ENCODE results near the gene STK38L. TPM values are rescaled to one million over a fixed set of nuclear protein-coding genes. Genes with fewer than 3 reads are reported as not detected.
A peak's percentile ranks its signal among the peaks of the same experiment; 100 is the strongest.

The STK38L gene
- total RNA-seq, 6 donors from 2014 or later, result 11.1 to 31.7 (median 17.6) TPM

GRCh38 chr12:27285403-27285802, 41.3 kb downstream of the STK38L start:
- peak overlapping the region in 3 of 4 donors; percentile 30 to 42 (median 38) for H3K27ac ChIP-seq
- no peak overlapping the region for H3K4me3 ChIP-seq
- no peaks in the 10 kb centered on the region for H3K9me3 ChIP-seq
- H3K27me3 ChIP-seq, result no peaks in the 10 kb centered on the region
- H3K36me3 ChIP-seq, result no peaks in the 10 kb centered on the region
- ATAC-seq (ENCODE audit: low FRiP score in 2 of 2), result peak in 1 of 2 donors; percentile 8
- DNase-seq, result no peak
- WGBS, 2 donors, result 88 to 90% methylated on average over 1 of the region's 1 CpG
- TF ChIP-seq CTCF (IDR thresholded peaks at IDR 0.05), result no peak
- TF ChIP-seq EP300 (IDR thresholded peaks at IDR 0.05), result no peak
- TF ChIP-seq POLR2AphosphoS5 (IDR thresholded peaks at IDR 0.05), result no peak
- TF ChIP-seq POLR2A (IDR thresholded peaks at IDR 0.05), result no peak
- peaks cover 0 to 9% (median 2%) of the 10 kb centered on the region in 4 donors for H3K4me1 ChIP-seq

GRCh38 chr12:27289414-27289813, 45.3 kb downstream of the STK38L start:
- Histone ChIP-seq H3K27me3 (no peaks in the 10 kb centered on the region), H3K4me1 (peaks cover 0 to 6% (median under 1%) of the 10 kb centered on the region in 4 donors), H3K27ac (no peak overlapping the region), H3K4me3 (no peak overlapping the region), H3K9me3 (no peaks in the 10 kb centered on the region), H3K36me3 (no peaks in the 10 kb centered on the region)
- no peak for DNase-seq
- TF ChIP-seq EP300 (IDR thresholded peaks at IDR 0.05) (no peak), POLR2A (IDR thresholded peaks at IDR 0.05) (no peak), POLR2AphosphoS5 (IDR thresholded peaks at IDR 0.05) (no peak), CTCF (IDR thresholded peaks at IDR 0.05) (no peak)
- no peak for ATAC-seq (ENCODE audit: low FRiP score in 2 of 2)
- 88 to 89% methylated on average over 3 of the region's 3 CpGs for WGBS, 2 donors

GRCh38 chr12:27290501-27291168, 46.5 kb downstream of the STK38L start:
- no peak for TF ChIP-seq CTCF (IDR thresholded peaks at IDR 0.05)
- no peak for TF ChIP-seq POLR2AphosphoS5 (IDR thresholded peaks at IDR 0.05)
- no peak for TF ChIP-seq POLR2A (IDR thresholded peaks at IDR 0.05)
- TF ChIP-seq EP300 (IDR thresholded peaks at IDR 0.05), result no peak
- ATAC-seq (ENCODE audit: low FRiP score in 2 of 2), result no peak
- Histone ChIP-seq H3K36me3 (no peaks in the 10 kb centered on the region), H3K4me1 (peaks cover 0 to 3% (median 0%) of the 10 kb centered on the region in 4 donors), H3K4me3 (no peak overlapping the region), H3K9me3 (no peaks in the 10 kb centered on the region), H3K27ac (no peak overlapping the region), H3K27me3 (no peaks in the 10 kb centered on the region)
- 75 to 84% methylated on average over 4 of the region's 4 CpGs for WGBS, 2 donors
- DNase-seq, result no peak

- Histone ChIP-seq H3K4me3 (no peak overlapping the region), H3K27ac (peak overlapping the region in 1 of 4 donors; percentile 20), H3K36me3 (no peaks in the 10 kb centered on the region), H3K27me3 (no peaks in the 10 kb centered on the region), H3K4me1 (peaks cover 0 to 3% (median 0%) of the 10 kb centered on the region in 4 donors), H3K9me3 (no peaks in the 10 kb centered on the region)
- ATAC-seq (ENCODE audit: low FRiP score in 2 of 2), result no peak
- no peak for DNase-seq
- TF ChIP-seq POLR2A (IDR thresholded peaks at IDR 0.05) (no peak), CTCF (IDR thresholded peaks at IDR 0.05) (no peak), POLR2AphosphoS5 (IDR thresholded peaks at IDR 0.05) (no peak), EP300 (IDR thresholded peaks at IDR 0.05) (no peak)
- WGBS, 2 donors, result 43 to 48% methylated on average over 1 of the region's 1 CpG
Measured at GRCh38 chr12:27291862-27292261, 47.8 kb downstream of the STK38L start.

- Histone ChIP-seq H3K27me3 (no peaks in the 10 kb centered on the region), H3K36me3 (peaks cover 0 to under 1% (median 0%) of the 10 kb centered on the region in 4 donors), H3K9me3 (no peaks in the 10 kb centered on the region), H3K27ac (no peak overlapping the region), H3K4me1 (peaks cover 0 to 3% (median 0%) of the 10 kb centered on the region in 4 donors), H3K4me3 (no peak overlapping the region)
- no peak for TF ChIP-seq POLR2A (IDR thresholded peaks at IDR 0.05)
- TF ChIP-seq EP300 (IDR thresholded peaks at IDR 0.05), result no peak
- no peak for TF ChIP-seq POLR2AphosphoS5 (IDR thresholded peaks at IDR 0.05)
- no peak for TF ChIP-seq CTCF (IDR thresholded peaks at IDR 0.05)
- WGBS, 2 donors, result 83 to 86% methylated on average over 2 of the region's 2 CpGs
- no peak for ATAC-seq (ENCODE audit: low FRiP score in 2 of 2)
- no peak for DNase-seq
Measured at GRCh38 chr12:27292718-27293117, 48.6 kb downstream of the STK38L start.
